Retinal pigment epithelial cell (primary cell): ENCODE results near the gene NOL9.

Experiments used
- DNase-seq: peaks from one replicate; pipeline ENCODE4 v3.0.0-alpha.2; 2010; ENCODE audit warnings: low read depth
- H3K4me3 ChIP-seq: 2 replicates; pipeline ENCODE4 v1.5.1; 2011; ENCODE audit warnings: mild to moderate bottlenecking, low read length, control low read depth, moderate library complexity
- TF ChIP-seq, protein P1 (sequence below): conservative IDR thresholded peaks from 2 replicates; pipeline ENCODE4 v1.5.1; 2011; ENCODE audit warnings: low read depth, low read length, control low read depth, inconsistent platforms

NOL9 gene

DNA sequence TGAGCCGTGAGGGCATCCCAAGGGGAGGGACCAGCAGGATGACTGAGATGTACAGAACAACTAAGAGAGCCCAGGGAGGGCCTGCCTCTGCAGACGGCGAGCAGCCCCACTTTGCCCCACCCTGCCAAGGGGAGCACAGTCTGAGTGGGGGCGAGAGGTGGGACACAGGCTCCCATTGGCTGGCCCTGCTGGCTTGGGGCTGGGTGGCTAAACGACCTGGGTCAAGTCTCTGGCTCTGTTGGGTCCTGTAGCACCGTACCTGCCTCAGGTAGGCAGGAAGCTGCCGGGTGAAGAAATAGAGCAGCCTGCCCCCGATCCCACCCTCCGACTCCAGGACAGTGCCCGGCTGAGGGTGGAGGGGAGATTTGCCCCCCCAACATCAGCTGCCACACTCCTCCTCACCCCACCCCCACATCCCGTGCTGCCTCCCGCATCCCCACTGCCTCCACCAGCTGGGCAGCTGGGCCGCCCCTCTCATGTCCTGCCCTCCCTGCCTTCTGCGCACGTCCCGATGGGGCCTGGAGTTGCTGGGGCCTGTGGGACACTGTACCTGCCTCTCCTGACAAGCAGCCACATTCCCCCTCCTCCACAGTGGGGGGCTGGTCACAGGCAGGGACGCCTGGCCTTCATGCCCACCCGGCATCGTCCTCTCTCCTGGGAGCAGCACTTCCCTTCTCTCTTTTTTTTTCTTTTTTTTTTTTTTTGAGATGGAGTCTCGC, 50.3 kb downstream of the NOL9 start:
- no peak overlapping the region for H3K4me3 ChIP-seq
- no peak for DNase-seq
- TF ChIP-seq, protein P1, sequence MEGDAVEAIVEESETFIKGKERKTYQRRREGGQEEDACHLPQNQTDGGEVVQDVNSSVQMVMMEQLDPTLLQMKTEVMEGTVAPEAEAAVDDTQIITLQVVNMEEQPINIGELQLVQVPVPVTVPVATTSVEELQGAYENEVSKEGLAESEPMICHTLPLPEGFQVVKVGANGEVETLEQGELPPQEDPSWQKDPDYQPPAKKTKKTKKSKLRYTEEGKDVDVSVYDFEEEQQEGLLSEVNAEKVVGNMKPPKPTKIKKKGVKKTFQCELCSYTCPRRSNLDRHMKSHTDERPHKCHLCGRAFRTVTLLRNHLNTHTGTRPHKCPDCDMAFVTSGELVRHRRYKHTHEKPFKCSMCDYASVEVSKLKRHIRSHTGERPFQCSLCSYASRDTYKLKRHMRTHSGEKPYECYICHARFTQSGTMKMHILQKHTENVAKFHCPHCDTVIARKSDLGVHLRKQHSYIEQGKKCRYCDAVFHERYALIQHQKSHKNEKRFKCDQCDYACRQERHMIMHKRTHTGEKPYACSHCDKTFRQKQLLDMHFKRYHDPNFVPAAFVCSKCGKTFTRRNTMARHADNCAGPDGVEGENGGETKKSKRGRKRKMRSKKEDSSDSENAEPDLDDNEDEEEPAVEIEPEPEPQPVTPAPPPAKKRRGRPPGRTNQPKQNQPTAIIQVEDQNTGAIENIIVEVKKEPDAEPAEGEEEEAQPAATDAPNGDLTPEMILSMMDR, result no peak

DNA sequence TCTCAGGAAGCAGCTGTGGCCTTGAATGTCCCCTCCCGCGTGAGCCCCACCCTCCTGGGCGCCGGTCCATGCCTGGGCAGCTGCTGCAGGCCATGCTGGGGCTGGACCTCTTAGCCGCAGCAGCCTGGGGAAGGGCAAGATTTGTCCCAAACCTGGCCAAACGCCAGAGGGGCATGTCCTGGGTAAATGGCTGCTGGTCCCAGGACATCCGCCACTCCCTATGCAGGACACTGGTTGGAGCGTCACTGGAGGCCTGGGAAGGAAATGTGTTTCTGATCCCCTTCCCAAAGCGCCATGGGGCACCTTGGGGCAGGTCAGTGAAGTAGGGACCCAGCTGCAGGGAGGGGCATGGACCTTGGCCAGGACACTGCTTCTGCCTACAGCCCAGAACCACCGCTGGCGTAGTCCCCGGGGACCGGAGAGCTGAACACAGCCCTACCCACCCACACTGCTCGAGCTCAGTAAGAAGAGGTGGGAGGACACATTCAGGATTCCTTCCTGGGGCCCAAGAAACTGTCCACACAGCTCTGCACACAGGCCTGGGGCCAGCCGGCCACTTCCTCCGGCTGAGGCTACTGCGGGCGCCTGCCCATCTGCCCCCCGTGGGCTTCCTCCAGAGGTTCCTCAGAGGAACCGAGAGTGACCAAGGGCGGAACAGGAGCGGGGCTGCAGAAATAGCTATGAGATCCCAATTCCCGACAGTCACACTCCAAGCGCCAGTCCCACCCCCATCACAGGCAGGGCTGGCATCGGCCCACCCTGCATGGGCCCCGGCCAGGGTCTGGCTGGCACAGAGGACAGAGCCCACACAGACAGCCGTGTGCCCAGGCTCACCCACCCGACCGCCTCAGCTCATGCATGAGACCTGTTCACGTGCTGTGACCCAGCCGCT, 52.1 kb downstream of the NOL9 start:
- H3K4me3 ChIP-seq, result no peak overlapping the region
- DNase-seq, result no peak
- TF ChIP-seq, protein P1, result no peak

GRCh38 chr1:6501279-6501813, 53.0 kb downstream of the NOL9 start:
- DNase-seq, result no peak
- H3K4me3 ChIP-seq, result no peak overlapping the region
- TF ChIP-seq, protein P1, result no peak

GRCh38 chr1:6500544-6501278, 53.6 kb downstream of the NOL9 start:
- TF ChIP-seq, protein P1, result no peak
- DNase-seq, result no peak
- no peak overlapping the region for H3K4me3 ChIP-seq

- TF ChIP-seq, protein P1, result no peak
- DNase-seq, result no peak
Observed at GRCh38 chr1:6499296-6499695, 55.0 kb downstream of the NOL9 start.

GRCh38 chr1:6498576-6499111, 55.7 kb downstream of the NOL9 start:
- H3K4me3 ChIP-seq, result no peak overlapping the region
- TF ChIP-seq, protein P1, result no peak
- DNase-seq, result no peak

More at GRCh38 chr1:6499296-6499695, 55.0 kb downstream of the NOL9 start:
- H3K4me3 ChIP-seq, result no peak overlapping the region
